NCI-H187 treated with DMSO at 0.1 percent for 48 hours (cell line): ENCODE measurements around the gene CYBC1.
"Not testable (repeated sequence)": the region's sequence is repeated elsewhere in the genome, so short reads cannot be mapped to it uniquely, and the experiment has no call there.

Experiments
- DNase-seq: peaks from one replicate; lab custom pipeline; 2025; lab: John Stamatoyannopoulos, UW

CYBC1 gene

DNA sequence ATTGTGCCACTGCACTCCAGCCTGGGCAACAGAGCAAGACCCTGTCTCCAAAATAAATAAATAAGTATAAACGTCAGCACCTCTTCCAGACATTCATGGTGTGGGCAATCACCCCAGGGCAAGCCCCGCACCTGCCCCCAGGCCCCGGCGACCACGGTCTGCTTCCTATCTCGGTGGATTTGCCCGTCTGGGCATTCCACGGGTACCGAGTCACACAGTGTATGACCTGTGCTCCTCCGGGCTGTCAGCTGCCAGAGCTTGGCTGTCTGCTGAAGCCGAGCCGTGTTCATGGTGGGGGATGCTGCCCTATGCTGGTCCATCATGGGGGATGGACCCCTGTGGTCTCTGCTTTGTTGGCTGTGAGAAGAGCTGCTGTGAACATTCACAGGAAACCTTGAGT is 15.4 kb downstream of the CYBC1 start:
- DNase-seq = no peak

GRCh38 chr17:82434216-82434565 is 16.4 kb downstream of the CYBC1 start:
- DNase-seq = no peak

DNA sequence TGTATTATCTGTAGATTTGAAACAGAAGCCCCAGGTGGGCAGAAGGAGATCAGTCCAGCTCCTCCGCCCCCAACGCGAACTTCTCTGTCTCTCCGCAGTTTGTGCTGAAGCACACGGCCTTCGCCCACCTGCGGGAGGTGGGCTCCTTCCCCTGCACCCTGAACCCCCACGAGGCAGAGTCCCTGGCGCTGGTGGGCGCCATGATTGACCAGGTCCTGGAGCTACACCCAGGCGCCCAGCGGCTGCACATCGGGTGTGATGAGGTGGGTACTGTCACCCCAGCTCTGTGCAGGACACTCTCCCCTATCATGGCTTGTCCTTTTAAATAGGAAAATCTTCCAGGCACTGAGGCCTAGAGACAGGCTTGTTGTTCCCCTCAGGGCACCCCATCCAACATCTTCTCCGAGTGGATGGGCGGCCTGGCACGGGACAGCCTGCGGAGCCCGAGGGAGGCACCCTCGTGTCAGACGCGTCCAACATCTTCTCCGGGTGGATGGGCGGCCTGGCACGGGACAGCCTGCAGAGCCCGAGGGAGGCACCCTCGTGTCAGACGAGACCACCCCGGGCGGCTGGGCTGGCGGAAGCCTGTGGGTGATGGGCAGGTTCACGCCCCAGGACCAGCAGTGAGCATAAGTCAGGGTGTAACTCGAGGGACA is 16.9 kb downstream of the CYBC1 start:
- no peak for DNase-seq

DNA sequence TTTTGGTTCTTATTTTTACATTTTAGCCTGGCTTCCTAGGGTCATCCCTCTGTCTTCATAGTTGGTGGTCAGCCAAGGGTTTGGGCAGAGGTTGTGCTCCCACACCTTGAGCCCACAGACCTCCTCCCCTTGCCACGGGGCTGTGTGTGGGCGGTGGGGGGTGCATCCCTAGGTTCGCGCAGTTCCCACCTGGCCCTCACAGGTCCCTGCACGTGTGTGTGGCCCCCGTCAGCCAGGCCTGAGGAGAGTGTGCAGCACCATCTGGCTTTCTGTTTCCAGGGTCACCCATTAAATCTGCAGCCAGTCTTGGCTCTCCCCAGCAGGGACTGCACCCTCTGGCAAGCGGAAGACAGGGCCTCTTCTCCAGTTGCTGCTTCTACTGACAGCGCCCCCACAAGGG is 18.5 kb downstream of the CYBC1 start:
- no peak for DNase-seq

DNA sequence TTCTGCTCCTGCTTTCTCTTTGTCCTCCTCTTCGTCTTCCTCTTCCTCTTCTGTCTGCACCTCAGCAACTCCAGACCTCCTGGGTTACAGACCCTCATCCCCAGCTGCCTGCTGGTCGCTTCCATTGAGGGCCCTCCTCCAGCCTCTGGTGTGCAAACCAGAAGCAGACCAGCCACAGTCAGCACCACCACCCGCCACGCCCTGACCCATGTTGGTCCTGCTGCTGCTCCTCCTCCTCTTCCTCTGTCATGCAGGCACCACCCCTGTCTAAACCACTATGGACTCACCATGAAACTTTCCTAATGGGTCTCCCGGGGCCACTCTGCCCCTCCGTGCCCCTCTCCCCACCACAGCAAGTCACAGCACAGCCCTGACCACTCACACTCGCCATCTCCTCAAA is 20.7 kb downstream of the CYBC1 start:
- no peak for DNase-seq

- no peak for DNase-seq
Observed at GRCh38 chr17:82428546-82428945, 22.0 kb downstream of the CYBC1 start.

DNA sequence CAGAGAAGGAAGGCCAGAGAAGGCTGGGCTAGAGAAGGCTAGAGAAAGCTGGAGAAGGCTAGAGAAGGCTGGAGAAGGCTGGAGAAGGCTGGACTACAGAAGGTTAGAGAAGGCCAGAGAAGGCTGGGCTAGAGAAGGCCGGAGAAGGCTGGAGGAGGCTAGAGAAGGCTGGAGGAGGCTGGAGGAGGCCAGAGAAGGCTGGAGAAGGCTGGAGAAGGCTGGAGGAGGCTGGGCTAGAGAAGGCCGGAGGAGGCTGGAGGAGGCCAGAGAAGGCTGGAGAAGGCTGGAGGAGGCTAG is 25.7 kb downstream of the CYBC1 start:
- DNase-seq = no peak

DNA sequence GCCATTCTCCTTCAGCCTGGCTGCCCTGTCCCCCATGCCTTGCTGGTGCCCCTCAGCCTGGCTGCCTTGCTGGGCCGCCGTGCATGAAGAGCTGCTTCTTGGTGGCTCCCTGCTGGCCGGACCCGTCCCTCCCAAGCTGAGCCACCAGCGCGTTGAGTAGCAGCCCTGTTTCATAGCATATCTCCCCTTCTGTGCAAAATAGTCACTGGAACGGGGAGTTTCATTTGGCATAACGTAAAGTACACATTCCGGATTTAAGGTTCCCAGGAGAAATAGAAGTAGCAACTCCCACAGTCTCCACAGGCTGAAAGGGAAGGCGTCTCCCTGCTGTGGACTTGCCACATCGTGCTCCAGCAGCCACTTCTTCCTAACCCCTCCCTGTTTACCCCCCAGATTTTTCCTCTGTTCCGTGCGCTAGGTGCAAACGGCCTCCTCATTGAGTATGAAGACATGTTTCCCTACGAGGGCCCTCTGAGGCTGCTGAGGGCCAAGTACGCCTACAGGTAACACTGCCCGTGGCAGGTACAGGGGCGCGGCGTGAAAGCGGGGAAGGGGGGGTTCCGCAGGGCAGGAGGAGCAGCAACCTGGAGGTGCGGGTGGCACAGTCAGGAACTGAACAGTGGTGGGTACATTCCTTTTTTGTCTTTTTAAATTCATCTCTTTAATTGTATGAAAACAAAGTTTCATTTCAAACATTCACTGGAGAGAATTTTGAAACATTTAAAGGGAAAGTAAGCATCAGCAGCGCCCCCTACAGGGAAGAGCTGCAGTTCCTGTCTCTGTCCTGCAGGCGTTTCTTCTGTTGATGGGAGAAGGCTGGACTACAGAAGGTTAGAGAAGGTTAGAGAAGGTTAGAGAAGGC is 26.3 kb downstream of the CYBC1 start:
- no peak for DNase-seq

GRCh38 chr17:82419540-82419939 is 31.0 kb downstream of the CYBC1 start:
- no peak for DNase-seq

- peak; percentile 28 for DNase-seq
Observed at GRCh38 chr17:82418001-82418986, 32.3 kb downstream of the CYBC1 start, which contains the start of the genes HEXD and OGFOD3. TSS of gene HEXD (plus strand) at chr17:82418347. CDS start at chr17:82419800, 1,453 bp downstream. TSS of gene OGFOD3 (minus strand) at chr17:82418586. CDS start at chr17:82418485, 101 bp downstream.

- no peak for DNase-seq
Observed at GRCh38 chr17:82416771-82417170, 33.8 kb downstream of the CYBC1 start.

DNA sequence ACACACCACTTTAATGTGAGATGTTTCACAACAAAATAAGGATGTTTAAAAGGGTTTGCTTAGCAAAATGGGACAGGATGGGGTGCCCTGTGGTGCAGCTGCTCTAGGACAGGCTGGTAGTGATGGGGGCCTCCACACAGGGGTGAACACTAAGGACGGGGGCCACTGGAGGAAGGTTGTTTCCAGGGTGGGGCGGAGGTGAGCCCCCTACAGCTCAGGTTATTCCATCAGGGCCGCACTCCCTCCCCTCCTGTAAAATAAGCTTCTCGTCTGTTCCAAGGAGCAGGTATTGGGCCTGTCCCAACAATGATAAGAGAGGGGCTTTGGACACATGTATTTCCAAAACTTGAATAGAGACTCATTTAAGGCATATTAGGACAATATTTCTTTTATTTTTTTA is 34.3 kb downstream of the CYBC1 start:
- DNase-seq = no peak

GRCh38 chr17:82415786-82416185 is 34.8 kb downstream of the CYBC1 start:
- DNase-seq = no peak

- DNase-seq = no peak
Observed at GRCh38 chr17:82415336-82415735, 35.2 kb downstream of the CYBC1 start.

GRCh38 chr17:82414548-82415281 is 35.8 kb downstream of the CYBC1 start:
- no peak for DNase-seq

DNA sequence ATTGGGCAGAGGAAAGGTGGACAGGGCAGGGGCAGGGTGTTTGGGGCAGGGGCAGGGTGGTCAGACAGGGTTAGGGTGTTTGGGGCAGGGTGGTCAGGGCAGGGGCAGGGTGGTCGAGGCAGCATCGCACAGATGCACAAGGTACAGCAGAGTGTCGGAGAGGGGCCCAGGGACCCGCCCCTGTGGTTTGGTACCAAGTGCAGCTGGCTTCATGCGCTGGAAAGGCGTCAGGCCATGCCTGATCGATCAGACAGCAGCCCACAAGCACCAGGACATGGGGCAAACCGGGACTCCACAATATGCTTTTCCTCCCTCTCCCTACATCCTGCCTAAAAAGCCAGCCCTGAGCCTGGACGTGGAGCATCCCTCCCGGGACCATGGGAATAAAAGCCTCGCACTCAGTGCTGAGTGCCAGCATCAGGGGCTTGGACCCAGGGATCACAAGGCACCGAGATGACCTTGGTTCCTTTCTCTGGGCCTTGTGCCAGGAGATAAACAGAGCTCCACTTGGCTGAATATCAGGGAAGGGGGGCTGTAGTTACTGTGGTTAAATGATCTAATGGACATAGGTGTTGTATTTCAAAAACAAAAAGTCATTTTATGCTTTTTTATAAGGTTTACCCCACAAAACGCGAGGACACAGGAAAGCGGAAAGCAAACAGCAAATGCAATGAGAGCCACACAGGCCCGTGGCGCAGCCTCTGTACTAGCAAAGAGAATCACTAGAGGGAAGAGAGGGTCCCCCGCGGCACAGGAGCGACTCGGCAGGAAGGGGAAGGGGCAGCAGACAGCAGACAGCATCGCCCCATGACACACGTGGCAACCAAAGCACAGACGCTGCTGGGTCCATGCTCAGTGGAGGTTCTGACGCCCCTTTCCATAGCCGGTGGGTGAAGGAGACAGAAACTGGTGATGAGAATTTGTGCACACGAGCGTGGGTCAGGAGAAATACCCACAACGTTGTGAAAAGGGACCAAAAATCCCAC is 37.7 kb downstream of the CYBC1 start:
- DNase-seq = no peak

DNA sequence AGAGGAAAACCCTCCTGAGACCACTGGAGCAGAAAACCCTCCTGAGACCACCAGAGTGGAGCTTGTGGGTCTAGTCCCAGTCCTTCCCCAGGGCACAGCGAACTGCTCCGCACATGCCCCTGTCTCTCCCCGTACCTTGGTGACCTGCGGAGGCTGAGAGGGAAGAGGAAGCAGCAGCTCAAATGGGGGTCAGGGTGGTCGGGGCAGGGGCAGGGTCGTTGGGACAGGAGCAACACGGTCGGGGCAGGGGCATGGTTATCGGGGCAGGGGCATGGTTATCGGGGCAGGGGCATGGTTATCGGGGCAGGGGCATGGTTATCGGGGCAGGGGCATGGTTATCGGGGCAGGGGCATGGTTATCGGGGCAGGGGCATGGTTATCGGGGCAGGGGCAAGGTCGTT is 38.5 kb downstream of the CYBC1 start:
- not testable (repeated sequence) for DNase-seq

GRCh38 chr17:82411396-82412053 is 39.0 kb downstream of the CYBC1 start:
- no peak for DNase-seq

GRCh38 chr17:82410014-82410716 is 40.4 kb downstream of the CYBC1 start:
- no peak for DNase-seq
